BLaER1 (cell line): ENCODE results near the gene VSTM4.

Experiments used
- H3K27ac ChIP-seq: shearing (Covaris generic); formaldehyde crosslinking; 2 replicates; pipeline ENCODE4 v1.8.1; 2022
- H3K27me3 ChIP-seq: shearing (Covaris generic); formaldehyde crosslinking; 2 replicates; pipeline ENCODE4 v1.8.1; 2022
- H3K36me3 ChIP-seq: shearing (Covaris generic); formaldehyde crosslinking; 2 replicates; pipeline ENCODE4 v1.8.1; 2022
- H3K4me1 ChIP-seq: shearing (Covaris generic); formaldehyde crosslinking; 2 replicates; pipeline ENCODE4 v1.8.1; 2022
- H3K4me2 ChIP-seq: shearing (Covaris generic); formaldehyde crosslinking; 2 replicates; pipeline ENCODE4 v1.8.1; 2022
- H3K4me3 ChIP-seq: shearing (Covaris generic); formaldehyde crosslinking; 2 replicates; pipeline ENCODE4 v1.8.1; 2022
- H3K9ac ChIP-seq: shearing (Covaris generic); formaldehyde crosslinking; 2 replicates; pipeline ENCODE4 v1.8.1; 2022
- H3K9me3 ChIP-seq: shearing (Covaris generic); formaldehyde crosslinking; 2 replicates; pipeline ENCODE4 v1.8.1; 2022
- H4K20me1 ChIP-seq: shearing (Covaris generic); formaldehyde crosslinking; 2 replicates; pipeline ENCODE4 v1.8.1; 2022
- Cebpa-rat ChIP-seq: shearing (Covaris generic); IDR thresholded peaks from 2 replicates; pipeline ENCODE4 v1.8.1; 2022

The VSTM4 gene

DNA sequence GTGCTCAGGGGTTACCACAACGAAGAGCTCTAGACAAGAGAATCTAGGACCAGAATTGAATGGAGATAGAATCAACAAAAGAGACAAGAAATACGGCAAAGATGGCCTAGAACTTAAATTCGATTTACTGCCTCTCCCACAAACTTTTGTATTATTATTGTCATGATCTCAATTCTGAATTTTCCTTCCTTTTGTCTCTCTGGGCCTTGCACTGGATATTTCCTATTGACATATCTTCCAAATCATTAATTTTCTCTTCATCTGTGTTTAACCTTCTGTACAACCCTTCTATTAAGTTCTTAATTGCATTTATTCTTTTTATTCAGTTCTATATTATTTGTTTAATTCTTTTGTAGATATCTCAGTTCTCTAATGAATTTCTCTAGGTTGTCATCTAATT lies 28.4 kb downstream of the VSTM4 start:
- TF ChIP-seq Cebpa-rat, result no peak
- H3K27ac ChIP-seq, result no peak overlapping the region
- H3K27me3 ChIP-seq, result no peaks in the 10 kb centered on the region
- H3K4me2 ChIP-seq, result no peak overlapping the region
- peaks cover 18% of the 10 kb centered on the region for H3K9me3 ChIP-seq
- H3K9ac ChIP-seq, result no peak overlapping the region
- no peak overlapping the region for H3K4me3 ChIP-seq
- no peaks in the 10 kb centered on the region for H3K36me3 ChIP-seq
- H3K4me1 ChIP-seq, result no peaks in the 10 kb centered on the region
- H4K20me1 ChIP-seq, result no peaks in the 10 kb centered on the region

DNA sequence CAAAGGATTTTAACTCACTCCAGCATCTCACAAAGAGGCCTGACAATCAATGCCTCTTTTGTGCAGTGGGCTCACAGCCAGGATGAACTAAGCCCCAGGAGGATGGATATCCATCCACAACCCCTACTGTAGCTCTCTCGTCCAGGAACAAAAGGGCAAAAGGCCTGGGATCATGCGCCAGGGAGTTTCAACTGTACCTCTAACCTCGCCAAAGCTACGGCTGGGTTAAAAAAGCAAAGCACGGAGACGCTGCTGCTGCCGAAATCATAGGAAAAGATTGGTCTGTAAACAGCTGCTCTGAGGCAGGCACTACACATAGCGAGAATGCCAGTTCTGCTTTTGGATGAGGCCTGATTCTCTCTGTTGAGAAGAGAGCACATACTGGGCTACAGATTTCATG lies 32.1 kb downstream of the VSTM4 start:
- TF ChIP-seq Cebpa-rat, result no peak

DNA sequence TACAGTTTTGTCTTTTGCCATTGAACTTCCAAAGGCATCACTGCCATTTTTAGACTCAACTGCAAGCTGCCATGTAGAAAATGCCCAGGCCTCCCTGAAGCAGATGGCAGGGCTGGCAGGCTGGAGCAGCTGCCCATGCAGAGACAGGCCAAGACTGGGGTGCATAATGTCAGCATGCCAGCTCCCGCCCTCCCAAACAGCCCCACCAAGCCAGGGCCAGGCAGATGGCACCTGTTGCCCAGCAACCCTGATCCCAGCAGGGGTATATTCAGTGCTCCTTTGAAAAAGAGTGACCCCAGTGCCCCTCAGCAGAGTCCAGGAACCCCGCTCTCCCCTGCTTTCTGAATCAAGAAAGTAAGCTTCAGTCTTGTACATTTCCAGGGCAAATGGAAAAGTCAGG lies 32.6 kb downstream of the VSTM4 start:
- H3K4me2 ChIP-seq, result no peak overlapping the region
- H4K20me1 ChIP-seq, result no peaks in the 10 kb centered on the region
- no peak for TF ChIP-seq Cebpa-rat
- H3K36me3 ChIP-seq, result no peaks in the 10 kb centered on the region
- no peak overlapping the region for H3K9ac ChIP-seq
- H3K27me3 ChIP-seq, result no peaks in the 10 kb centered on the region
- peaks cover 18% of the 10 kb centered on the region for H3K9me3 ChIP-seq
- no peak overlapping the region for H3K27ac ChIP-seq
- H3K4me3 ChIP-seq, result no peak overlapping the region
- H3K4me1 ChIP-seq, result peaks cover 5% of the 10 kb centered on the region

More for the DNA sequence above, 32.1 kb downstream of the VSTM4 start:
- Histone ChIP-seq H3K27ac (no peak overlapping the region), H3K27me3 (no peaks in the 10 kb centered on the region), H3K9me3 (peaks cover 18% of the 10 kb centered on the region), H4K20me1 (no peaks in the 10 kb centered on the region), H3K36me3 (no peaks in the 10 kb centered on the region), H3K9ac (no peak overlapping the region), H3K4me1 (0 out of 2 replicates have a peak, but pooled peaks cover under 1% of the 10 kb centered on the region), H3K4me3 (no peak overlapping the region), H3K4me2 (no peak overlapping the region)

DNA sequence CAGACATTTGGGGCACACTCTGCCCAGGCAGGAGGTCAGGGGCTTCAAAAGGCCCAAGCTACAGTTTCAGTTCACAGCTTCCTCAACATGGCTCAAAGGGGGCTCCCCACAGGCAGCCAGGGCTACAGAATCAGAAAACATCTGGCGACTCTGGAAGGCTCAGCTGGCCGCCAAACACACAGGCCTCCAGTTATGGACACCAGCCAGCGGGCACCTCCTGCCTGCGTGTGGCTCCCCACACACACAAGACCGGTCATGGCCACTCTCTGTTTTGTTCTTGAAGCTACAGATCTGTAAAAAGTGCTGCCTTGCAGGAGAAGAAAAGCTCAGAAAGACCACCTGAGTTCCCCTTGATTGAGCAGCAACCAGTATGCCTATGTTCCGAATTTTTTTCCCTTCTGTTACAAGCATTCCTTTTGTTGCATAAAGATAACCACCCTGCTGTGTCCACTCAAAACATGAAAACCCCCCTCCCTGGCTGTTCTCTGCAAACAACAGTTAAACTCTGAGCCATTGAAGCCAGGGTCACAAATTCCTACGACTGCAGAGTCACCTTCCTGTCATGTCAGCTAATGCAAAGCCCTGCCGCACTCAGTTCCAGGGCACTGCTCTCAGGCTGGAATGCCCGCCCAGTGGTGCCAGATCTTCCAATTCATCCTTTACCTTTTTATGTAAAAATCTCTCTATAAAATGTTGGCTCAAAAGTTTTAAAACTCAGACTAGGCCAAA lies 33.6 kb downstream of the VSTM4 start:
- no peak overlapping the region for H3K9ac ChIP-seq
- H3K4me2 ChIP-seq, result no peak overlapping the region
- H3K4me3 ChIP-seq, result no peak overlapping the region
- no peaks in the 10 kb centered on the region for H3K36me3 ChIP-seq
- TF ChIP-seq Cebpa-rat, result no peak
- peaks cover 16% of the 10 kb centered on the region for H3K4me1 ChIP-seq
- no peaks in the 10 kb centered on the region for H4K20me1 ChIP-seq
- no peaks in the 10 kb centered on the region for H3K27me3 ChIP-seq
- H3K9me3 ChIP-seq, result peaks cover 9% of the 10 kb centered on the region
- H3K27ac ChIP-seq, result no peak overlapping the region

DNA sequence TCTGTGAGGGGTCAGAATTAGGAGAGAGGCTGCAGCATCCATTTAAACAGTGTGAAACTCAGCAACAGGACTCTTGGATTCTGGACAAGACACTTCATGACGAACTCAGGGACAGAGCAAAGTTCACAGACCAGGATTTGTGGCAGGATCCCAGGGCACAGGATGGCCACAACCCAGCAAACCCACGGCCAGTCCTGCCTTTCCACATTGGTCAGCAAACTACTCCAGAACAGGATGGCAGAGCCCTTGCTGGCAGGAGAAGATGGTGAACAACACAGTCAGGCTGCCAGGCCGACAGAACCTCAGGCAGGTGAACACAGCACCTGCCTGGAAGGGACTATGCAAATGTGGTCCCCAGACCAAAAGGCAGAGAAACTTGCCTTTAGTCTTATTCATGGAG lies 34.4 kb downstream of the VSTM4 start:
- Histone ChIP-seq H3K9me3 (peaks cover 2% of the 10 kb centered on the region; the same call in 1 of the 2 replicates), H3K27ac (no peak overlapping the region), H3K4me3 (no peak overlapping the region), H3K4me2 (no peak overlapping the region), H4K20me1 (no peaks in the 10 kb centered on the region), H3K4me1 (peaks cover 23% of the 10 kb centered on the region), H3K27me3 (no peaks in the 10 kb centered on the region), H3K9ac (no peak overlapping the region), H3K36me3 (no peaks in the 10 kb centered on the region)
- TF ChIP-seq Cebpa-rat, result no peak

DNA sequence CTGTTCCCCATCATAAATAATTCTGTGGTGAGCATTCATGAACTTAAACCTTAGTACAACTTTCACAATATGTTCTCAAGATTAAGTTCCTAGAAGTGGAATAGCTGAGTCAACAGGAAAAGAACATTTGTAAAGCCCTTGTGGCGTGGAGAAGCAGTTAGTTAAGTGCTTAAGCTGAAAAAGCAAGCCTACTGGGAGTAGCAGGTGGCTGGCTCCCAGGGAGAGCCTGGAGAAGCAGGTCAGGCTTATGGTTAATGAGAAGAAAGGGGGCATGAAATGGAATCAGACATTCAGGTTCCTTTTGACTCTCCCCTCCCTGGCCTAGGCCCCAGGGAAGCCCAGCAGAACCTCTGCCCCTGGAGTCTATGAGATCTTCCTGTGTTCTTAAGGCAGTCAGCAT lies 35.3 kb downstream of the VSTM4 start:
- H3K27me3 ChIP-seq, result no peaks in the 10 kb centered on the region
- TF ChIP-seq Cebpa-rat, result no peak
- no peak overlapping the region for H3K27ac ChIP-seq
- no peaks in the 10 kb centered on the region for H3K36me3 ChIP-seq
- H3K4me1 ChIP-seq, result peaks cover 26% of the 10 kb centered on the region
- H3K9me3 ChIP-seq, result no peaks in the 10 kb centered on the region
- no peak overlapping the region for H3K4me2 ChIP-seq
- no peaks in the 10 kb centered on the region for H4K20me1 ChIP-seq
- no peak overlapping the region for H3K9ac ChIP-seq
- no peak overlapping the region for H3K4me3 ChIP-seq

DNA sequence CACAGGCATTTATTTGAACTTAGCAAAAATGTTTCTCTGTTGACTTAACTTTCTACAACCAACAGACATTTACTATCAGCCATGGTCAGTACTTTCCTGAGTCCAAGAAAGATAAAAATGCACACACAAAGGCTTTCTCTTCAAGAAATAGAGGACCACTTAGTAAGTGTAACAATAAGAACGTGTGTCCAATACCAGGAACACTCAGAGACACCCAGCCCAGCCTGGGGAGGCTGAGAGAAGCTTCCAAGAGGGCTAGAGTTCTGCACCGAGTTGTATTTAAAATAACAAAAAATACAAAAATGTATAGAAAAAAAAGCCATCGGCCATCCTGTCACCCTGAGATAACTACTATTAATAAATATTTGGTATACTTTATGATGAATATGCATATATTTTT lies 35.8 kb downstream of the VSTM4 start:
- Histone ChIP-seq H3K4me3 (no peak overlapping the region), H3K4me1 (peaks cover 26% of the 10 kb centered on the region), H3K9ac (no peak overlapping the region), H3K27me3 (no peaks in the 10 kb centered on the region), H3K9me3 (no peaks in the 10 kb centered on the region), H3K27ac (no peak overlapping the region), H3K4me2 (no peak overlapping the region), H3K36me3 (no peaks in the 10 kb centered on the region), H4K20me1 (no peaks in the 10 kb centered on the region)
- TF ChIP-seq Cebpa-rat, result no peak

GRCh38 chr10:49079072-49079471 lies 36.2 kb downstream of the VSTM4 start:
- H4K20me1 ChIP-seq, result no peaks in the 10 kb centered on the region
- H3K9ac ChIP-seq, result no peak overlapping the region
- H3K4me3 ChIP-seq, result no peak overlapping the region
- H3K4me1 ChIP-seq, result peaks cover 26% of the 10 kb centered on the region
- H3K4me2 ChIP-seq, result no peak overlapping the region
- no peaks in the 10 kb centered on the region for H3K36me3 ChIP-seq
- no peak overlapping the region for H3K27ac ChIP-seq
- H3K27me3 ChIP-seq, result no peaks in the 10 kb centered on the region
- no peak for TF ChIP-seq Cebpa-rat
- H3K9me3 ChIP-seq, result no peaks in the 10 kb centered on the region

- H4K20me1 ChIP-seq, result no peaks in the 10 kb centered on the region
- H3K9me3 ChIP-seq, result no peaks in the 10 kb centered on the region; the same call in 1 of the 2 replicates
- H3K4me1 ChIP-seq, result peaks cover 26% of the 10 kb centered on the region
- no peak overlapping the region for H3K4me2 ChIP-seq
- no peak overlapping the region for H3K4me3 ChIP-seq
- no peak overlapping the region for H3K9ac ChIP-seq
- H3K27ac ChIP-seq, result no peak overlapping the region
- H3K27me3 ChIP-seq, result no peaks in the 10 kb centered on the region
- no peaks in the 10 kb centered on the region for H3K36me3 ChIP-seq
- TF ChIP-seq Cebpa-rat, result no peak
Measured at GRCh38 chr10:49078433-49078832, 36.9 kb downstream of the VSTM4 start.

- Histone ChIP-seq H3K4me2 (peak overlapping the region; percentile 69), H3K9me3 (no peaks in the 10 kb centered on the region; the same call in 1 of the 2 replicates), H3K9ac (no peak overlapping the region), H3K4me3 (no peak overlapping the region; the same call in 1 of the 2 replicates), H3K36me3 (no peaks in the 10 kb centered on the region), H4K20me1 (no peaks in the 10 kb centered on the region), H3K4me1 (peaks cover 26% of the 10 kb centered on the region), H3K27me3 (no peaks in the 10 kb centered on the region), H3K27ac (no peak overlapping the region)
- TF ChIP-seq Cebpa-rat, result no peak
Measured at GRCh38 chr10:49076741-49077521, 38.4 kb downstream of the VSTM4 start.
